GM19193 (cell line): ENCODE results near the gene C1QTNF8.

Experiments
- POLR2A ChIP-seq: IDR thresholded peaks from 4 replicates; pipeline ENCODE4 v1.6.1; 2011; ENCODE audit not compliant: insufficient read depth, insufficient read length; ENCODE audit errors: extremely low read depth

Gene C1QTNF8

DNA sequence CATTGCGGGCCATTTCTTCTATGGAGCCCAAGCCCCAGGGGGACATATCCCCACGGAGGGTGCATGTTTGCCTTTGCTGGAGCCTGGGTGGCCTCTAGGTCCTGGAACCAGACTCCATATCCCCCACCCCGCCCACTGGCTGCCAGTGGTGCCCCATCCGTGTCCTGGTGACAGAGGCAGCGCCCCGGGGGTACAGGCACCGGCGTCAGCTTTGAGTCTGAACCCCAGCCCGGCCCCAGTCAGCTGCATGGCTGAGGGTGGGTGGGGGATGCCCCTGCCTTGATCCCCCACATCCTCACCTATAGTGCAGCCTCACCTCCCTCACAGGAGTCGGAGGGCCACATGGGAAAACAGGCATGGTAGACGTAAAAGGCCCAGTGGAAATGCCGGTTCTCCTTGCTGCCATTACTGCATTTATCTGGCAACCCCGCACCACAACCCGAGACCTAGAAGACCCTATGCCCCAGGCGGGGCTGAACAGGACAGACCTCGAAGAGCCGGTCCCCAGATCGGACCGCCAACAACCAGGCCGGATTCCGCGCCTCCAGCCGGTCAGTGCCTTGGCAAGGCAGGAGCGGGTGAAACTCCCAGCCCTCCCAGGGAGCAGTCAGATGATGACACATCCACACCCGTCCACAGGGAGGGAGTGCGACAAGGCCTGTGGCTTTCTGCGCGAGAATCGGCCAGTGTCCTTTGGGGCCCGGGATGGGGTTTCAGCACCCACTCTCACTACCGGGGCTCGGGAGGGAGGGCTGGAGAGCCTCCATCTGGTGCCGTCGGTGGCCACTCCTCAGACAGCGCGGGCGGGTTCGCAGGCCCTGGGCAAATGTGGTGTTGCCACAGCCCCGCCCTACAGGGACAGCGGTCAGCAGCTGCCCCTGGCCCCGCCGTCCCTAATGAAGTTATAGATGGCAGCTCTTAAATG lies 35.4 kb downstream of the C1QTNF8 start:
- no peak for TF ChIP-seq POLR2A

DNA sequence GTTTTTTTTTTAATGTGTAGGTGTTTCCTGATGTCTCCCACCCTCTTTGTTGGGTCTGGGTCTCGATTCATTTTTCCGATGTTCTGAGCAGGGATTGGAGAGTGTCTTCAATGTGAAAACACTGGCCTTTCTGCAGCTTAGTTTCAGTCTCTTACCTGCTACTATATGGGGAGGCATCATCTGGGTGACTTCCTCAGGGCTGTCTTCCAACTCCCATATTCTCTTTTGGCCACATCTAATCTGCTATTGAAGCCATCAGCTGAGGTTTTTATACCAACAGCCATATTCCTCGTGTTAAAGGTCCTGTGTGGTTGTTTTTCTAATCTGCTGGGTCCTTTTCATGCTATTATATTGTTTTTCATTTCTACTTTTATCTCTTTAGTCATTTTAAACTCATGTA lies 36.7 kb downstream of the C1QTNF8 start:
- no peak for TF ChIP-seq POLR2A

GRCh38 chr16:1058216-1058615 lies 37.8 kb downstream of the C1QTNF8 start:
- TF ChIP-seq POLR2A, result no peak

GRCh38 chr16:1057252-1057932 lies 38.7 kb downstream of the C1QTNF8 start:
- TF ChIP-seq POLR2A, result no peak

DNA sequence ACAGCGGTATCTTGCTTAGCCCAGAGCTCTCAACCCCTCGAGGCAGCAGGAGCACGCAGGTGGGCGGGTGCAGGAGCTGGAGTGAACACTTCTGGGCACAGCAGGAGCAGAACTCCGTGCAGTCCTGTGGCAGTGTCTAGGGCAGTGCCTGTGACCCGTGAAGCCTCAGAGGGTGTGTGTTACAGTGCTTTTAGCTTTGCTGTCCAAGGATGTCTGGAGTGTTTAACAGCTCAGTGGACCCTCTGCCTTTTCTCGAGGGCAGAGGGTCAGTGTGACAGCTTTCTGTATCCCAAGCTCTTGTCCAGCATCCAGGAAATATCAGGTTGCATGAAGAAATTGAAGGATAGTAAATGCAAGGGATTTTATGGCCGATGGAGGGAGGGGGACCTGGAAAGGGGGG lies 39.8 kb downstream of the C1QTNF8 start:
- no peak for TF ChIP-seq POLR2A

DNA sequence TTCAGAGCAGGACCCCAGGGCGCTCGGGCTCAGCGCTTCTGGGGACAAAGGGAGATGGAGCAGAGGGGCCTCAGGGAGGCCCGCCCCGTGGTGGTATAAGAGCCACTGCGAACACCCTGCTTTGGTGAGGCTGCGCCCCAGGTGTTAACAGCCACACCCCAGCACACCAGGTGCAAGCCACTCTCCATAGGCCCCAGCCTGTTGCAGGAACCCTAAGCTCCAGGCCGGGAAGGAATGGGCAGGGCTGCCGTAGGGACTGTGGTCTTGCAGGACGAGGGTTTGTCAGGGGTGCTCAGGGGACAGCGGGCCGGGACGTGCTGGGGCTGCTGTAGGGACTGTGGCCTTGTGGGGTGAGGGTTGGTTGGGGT lies 40.5 kb downstream of the C1QTNF8 start:
- no peak for TF ChIP-seq POLR2A

DNA sequence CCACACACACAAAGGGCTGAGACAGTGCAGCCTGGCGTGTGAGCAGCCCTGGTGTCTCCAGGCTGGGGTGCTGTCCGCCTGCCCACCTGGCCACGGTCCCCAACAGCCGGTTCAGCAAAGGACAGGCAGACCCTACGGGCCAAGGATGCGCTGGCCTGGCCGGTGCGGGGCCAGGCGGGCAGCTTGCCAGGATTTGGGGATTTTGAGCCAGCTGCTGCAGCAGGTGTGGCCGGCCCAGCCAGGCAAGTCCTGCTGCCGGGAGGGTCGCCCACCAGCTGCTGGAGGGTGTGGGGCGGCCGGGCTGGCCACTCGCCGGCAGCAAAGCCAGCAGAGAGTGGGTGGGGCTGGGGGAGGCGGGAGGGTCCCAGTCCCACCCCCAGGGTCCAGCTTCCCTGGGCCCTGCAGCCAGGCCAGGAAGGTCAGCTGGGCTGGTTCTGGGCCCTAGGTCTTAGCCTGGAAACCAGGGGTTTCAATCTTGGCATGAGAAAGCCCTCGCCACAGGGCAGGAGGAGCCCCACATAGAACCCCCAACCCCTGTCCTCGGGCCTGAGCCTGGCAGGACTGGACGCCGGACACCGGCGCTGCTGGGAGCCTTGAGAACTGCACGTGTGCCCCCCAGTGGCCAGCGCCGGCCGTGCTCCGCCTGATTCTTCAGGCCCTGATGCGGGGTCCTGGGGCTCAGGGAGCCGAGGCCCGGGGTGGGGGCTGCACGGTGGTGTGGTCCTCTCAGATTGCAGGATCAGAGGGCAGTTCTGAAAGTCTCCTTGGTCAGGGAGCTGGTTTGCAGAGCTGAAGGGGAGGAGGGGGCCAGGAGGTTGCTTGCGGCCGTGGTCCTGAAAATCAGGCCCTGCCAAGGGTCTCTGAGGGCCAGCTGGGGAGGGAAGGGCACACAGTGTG lies 41.1 kb downstream of the C1QTNF8 start:
- TF ChIP-seq POLR2A, result no peak

DNA sequence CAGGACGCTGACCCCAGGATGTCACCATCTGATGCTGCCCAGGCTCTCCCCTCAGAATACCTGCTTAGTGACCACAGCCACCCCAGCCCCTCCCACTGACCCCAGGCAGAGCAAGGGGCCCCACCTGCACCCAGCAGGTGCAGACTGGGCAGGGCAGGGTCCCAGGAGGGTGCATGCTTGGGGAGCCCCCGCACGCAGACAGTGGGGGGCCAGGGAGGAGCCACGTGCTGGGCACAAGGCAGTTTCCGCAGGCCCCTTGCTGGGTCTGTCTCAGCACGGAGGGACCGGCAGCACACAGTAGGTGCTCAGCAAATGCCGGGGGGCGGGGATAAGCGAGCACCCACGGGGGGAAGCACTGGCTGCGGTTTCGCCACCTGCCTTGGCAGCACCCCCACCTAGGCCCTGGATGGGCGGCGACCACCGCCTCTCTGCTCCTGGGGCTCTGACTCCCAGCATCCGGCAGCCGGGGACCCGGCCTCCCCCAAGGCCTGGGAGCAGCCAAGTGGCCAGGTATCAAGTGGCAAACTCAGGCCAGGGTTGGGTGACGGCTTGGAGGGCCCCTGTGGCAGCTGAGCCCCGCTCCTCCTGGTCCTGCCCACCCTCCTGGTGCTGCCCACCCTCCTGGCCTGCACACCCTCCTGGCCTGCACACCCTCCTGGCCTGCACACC lies 42.2 kb downstream of the C1QTNF8 start:
- TF ChIP-seq POLR2A, result no peak

- no peak for TF ChIP-seq POLR2A
Measured at GRCh38 chr16:1053121-1053521, 42.9 kb downstream of the C1QTNF8 start.

- no peak for TF ChIP-seq POLR2A
Measured at GRCh38 chr16:1052721-1053120, 43.3 kb downstream of the C1QTNF8 start.

DNA sequence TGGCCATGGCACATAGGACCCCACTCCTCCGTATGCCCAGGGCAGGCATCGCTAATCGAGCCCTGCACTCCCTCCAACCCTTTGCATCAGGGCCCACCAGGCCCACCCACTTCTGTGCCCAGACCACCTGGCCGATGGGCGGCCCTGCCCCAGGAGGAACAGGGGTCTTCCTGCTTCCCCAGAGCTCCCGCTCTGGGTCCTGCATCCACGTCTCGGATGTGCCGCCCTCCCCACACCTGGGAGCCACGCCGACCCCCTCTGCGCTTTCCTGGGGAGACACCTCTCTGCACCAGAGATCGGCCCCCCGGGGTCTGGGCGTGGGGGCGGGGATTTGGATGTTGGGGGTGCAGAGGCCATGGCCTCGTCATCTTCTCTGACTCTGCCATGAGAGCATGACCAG lies 44.6 kb downstream of the C1QTNF8 start:
- TF ChIP-seq POLR2A, result no peak

GRCh38 chr16:1050921-1051320 lies 45.1 kb downstream of the C1QTNF8 start:
- TF ChIP-seq POLR2A, result no peak

GRCh38 chr16:1050516-1050915 lies 45.5 kb downstream of the C1QTNF8 start:
- TF ChIP-seq POLR2A, result no peak

- TF ChIP-seq POLR2A, result no peak
Measured at GRCh38 chr16:1049976-1050247, 46.1 kb downstream of the C1QTNF8 start.

GRCh38 chr16:1049113-1049975 lies 46.7 kb downstream of the C1QTNF8 start:
- no peak for TF ChIP-seq POLR2A
